ENCODE measurements around the gene NSMCE1. TPM values are rescaled to one million over a fixed set of nuclear protein-coding genes. Genes with fewer than 3 reads are reported as not detected.
A peak's percentile ranks its signal among the peaks of the same experiment; 100 is the strongest.

The NSMCE1 gene
- total RNA-seq, 6 experiments from 2014 or later, result 23.7 to 42.3 (median 33.1) TPM

GRCh38 chr16:27313422-27314160 is 45.0 kb upstream of the NSMCE1 start, which contains the start of gene IL4R:
Gene IL4R, plus strand, starts transcription at chr16:27313974. Its CDS starts 26,230 bp downstream, at chr16:27340204.
- ATAC-seq, result peak; percentile 44 to 75 (median 70)
- H3K4me1 ChIP-seq, result peaks cover 0 to 53% (median 18%) of the 10 kb centered on the region in 4 donors
- intact Hi-C loops (cut with DNase I), result loop anchor here in 1 of 2 donors (10.0 kb wide), 1 partner anchor 51 kb away; no protein-coding TSS in a partner anchor

DNA sequence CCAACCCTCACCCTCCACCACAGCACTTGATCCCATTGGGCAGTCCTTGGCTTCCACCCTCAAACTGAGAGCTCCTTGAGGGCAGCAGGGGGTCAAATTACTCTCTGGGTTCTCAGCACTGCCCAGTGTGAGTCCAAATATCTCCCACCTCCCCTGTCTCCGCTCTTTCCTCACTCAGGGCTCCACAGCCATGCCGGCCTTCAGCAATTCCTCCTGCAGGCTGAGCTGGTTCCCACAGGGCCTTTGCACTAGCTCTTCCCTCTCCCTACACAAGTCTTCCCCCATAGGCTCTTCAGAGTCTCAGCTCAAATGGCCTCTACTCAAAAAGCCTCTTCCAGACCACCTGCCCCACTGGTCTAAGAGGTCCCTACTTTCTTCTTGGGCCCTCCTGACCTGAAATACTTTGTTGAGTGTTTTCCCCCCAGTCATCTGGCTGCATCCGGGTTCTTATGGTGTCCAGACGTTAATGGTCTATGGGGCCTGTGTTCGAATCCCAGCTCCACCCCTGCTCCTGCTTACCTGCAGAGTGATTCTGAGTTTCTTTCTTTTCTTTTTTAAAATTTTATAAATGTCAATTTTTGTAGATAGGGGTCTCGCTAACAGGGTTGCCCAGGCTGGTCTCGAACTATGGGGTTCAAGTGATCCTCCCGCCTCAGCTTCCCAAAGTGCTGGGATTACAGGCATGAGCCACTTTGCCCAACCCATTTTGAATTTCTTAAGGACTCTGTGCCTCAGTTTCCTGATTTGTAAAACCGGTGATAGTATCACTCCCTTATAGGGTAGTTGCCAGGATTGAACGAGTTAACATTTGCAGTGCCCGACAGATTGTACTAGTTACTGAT is 44.2 kb upstream of the NSMCE1 start:
- intact Hi-C loops (cut with DNase I), result loop anchor here in 1 of 2 donors (10.0 kb wide), 1 partner anchor 52 kb away; no protein-coding TSS in a partner anchor
- peak in 1 of 3 donors; percentile 40 for DNase-seq

More at GRCh38 chr16:27313422-27314160, 45.0 kb upstream of the NSMCE1 start, which contains the start of gene IL4R:
- H3K4me3 ChIP-seq, result peak within 1 kb of the TSS; percentile 92 to 93 (median 93)
- H3K9me3 ChIP-seq, result no peaks in the 10 kb centered on the region
- TF ChIP-seq POLR2A (IDR thresholded peaks at IDR 0.05) (peak; percentile 94), CTCF (IDR thresholded peaks at IDR 0.05) (no peak)
- H3K27ac ChIP-seq, result peak within 1 kb of the TSS; percentile 99 to 100 (median 99)
- 0% methylated on average over 7 of the region's 85 CpGs for WGBS (ENCODE audit: insufficient coverage, low coverage, low lambda C conversion rate, missing lambda C conversion rate)
- no peaks in the 10 kb centered on the region for H3K27me3 ChIP-seq
- no peaks in the 10 kb centered on the region for H3K36me3 ChIP-seq
- peak; percentile 91 to 95 (median 93) for DNase-seq

GRCh38 chr16:27311897-27312303 is 43.3 kb upstream of the NSMCE1 start:
- intact Hi-C loops (cut with DNase I), result loop anchor here in 1 of 2 donors (10.0 kb wide), 1 partner anchor 53 kb away; no protein-coding TSS in a partner anchor

More for the DNA sequence above, 44.2 kb upstream of the NSMCE1 start:
- Histone ChIP-seq H3K27ac (peak overlapping the region; percentile 99 to 100 (median 99)), H3K9me3 (no peaks in the 10 kb centered on the region), H3K4me3 (peak overlapping the region; percentile 92 to 93 (median 93)), H3K4me1 (peaks cover 0 to 46% (median 14%) of the 10 kb centered on the region in 4 donors), H3K36me3 (no peaks in the 10 kb centered on the region), H3K27me3 (no peaks in the 10 kb centered on the region)
- TF ChIP-seq POLR2A (IDR thresholded peaks at IDR 0.05) (no peak), CTCF (IDR thresholded peaks at IDR 0.05) (no peak)
- WGBS (ENCODE audit: insufficient coverage, low coverage, low lambda C conversion rate, missing lambda C conversion rate), result 64% methylated on average over 10 of the region's 11 CpGs
- ATAC-seq, result no peak

More at GRCh38 chr16:27311897-27312303, 43.3 kb upstream of the NSMCE1 start:
- TF ChIP-seq CTCF (IDR thresholded peaks at IDR 0.05), result no peak
- Histone ChIP-seq H3K9me3 (no peaks in the 10 kb centered on the region), H3K27me3 (no peaks in the 10 kb centered on the region), H3K36me3 (no peaks in the 10 kb centered on the region), H3K4me1 (peaks cover 0 to 37% (median 10%) of the 10 kb centered on the region in 4 donors), H3K4me3 (no peak overlapping the region), H3K27ac (no peak overlapping the region)
- DNase-seq, result no peak
- 39% methylated on average over 4 of the region's 7 CpGs for WGBS (ENCODE audit: insufficient coverage, low coverage, low lambda C conversion rate, missing lambda C conversion rate)
- no peak for ATAC-seq
